Measurements from ENCODE around the gene OSM. TPM values are rescaled to one million over a fixed set of nuclear protein-coding genes. Genes with fewer than 3 reads are reported as not detected.

The OSM gene
- total and polyA plus RNA-seq, 8 donors, result 0.17 to 6.3 (median 0.58) TPM

DNA sequence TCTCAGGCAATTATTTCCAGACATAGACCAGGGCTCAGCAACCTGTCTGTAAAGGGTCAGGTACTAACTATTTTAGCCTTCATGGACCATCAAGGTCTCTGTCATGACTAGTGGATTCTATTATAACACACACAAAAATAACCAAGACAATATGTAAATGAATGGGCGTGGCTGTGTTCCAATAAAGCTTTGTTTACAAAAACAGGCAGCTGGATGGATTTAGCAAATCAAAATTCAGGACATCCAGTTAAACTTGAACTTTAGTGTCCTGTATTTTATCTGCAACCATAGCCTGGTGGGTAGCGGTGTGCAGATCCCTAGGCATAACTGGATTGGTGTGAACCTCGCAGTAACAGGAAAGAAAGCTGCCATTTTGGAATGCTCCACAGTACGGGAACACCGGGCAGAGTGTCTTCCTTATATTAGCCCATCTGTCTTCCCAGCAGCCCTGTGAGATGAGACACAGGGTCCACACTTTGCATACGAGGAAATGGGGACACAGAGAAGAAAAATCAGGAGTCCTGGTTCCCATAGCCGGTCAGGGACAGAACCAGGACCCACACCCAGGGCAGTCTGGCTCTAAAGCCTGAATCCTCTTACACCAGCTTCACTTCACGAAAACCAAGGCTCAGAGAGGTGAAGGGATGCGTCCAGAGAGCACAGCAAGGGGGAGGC lies 35.7 kb downstream of the OSM start:
- no peaks in the 10 kb centered on the region for H3K36me3 ChIP-seq
- H3K4me1 ChIP-seq, result peaks cover 9 to 10% of the 10 kb centered on the region in 2 donors
- intact Hi-C loops (cut with DNase I), result no loop called here
- TF ChIP-seq CTCF (IDR thresholded peaks at IDR 0.05), result no peak
- no peaks in the 10 kb centered on the region for H3K9me3 ChIP-seq
- H3K27me3 ChIP-seq, result peaks cover 0 to 21% of the 10 kb centered on the region in 2 donors
- H3K27ac ChIP-seq, result no peak overlapping the region
- DNase-seq (no peak), ATAC-seq (no peak)
- no peak overlapping the region for H3K4me3 ChIP-seq

DNA sequence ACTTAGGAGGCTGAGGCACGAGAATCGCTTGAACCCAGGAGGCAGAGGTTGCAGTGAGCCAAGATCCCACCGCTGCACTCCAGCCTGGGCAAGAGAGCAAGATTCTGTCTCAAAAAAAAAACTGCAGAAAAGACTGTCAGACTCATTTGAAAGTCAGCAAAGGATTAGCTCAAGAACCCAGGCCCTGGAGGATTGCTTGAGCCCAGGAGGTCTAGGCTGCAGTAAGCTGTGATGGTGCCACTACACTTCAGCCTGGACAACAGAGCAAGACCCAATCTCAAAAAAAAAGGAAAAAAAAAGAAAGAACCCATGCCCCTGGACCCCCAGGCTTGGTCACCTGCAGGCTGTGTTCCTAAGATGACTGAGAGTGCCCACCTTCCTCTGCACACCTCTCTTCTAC lies 36.3 kb downstream of the OSM start:
- Histone ChIP-seq H3K9me3 (no peaks in the 10 kb centered on the region), H3K4me3 (no peak overlapping the region), H3K27me3 (peaks cover 0 to 21% of the 10 kb centered on the region in 2 donors), H3K36me3 (no peaks in the 10 kb centered on the region), H3K27ac (no peak overlapping the region), H3K4me1 (peaks cover 5 to 8% of the 10 kb centered on the region in 2 donors)
- ATAC-seq (no peak), DNase-seq (no peak)
- intact Hi-C loops (cut with DNase I), result no loop called here
- TF ChIP-seq CTCF (IDR thresholded peaks at IDR 0.05), result no peak

DNA sequence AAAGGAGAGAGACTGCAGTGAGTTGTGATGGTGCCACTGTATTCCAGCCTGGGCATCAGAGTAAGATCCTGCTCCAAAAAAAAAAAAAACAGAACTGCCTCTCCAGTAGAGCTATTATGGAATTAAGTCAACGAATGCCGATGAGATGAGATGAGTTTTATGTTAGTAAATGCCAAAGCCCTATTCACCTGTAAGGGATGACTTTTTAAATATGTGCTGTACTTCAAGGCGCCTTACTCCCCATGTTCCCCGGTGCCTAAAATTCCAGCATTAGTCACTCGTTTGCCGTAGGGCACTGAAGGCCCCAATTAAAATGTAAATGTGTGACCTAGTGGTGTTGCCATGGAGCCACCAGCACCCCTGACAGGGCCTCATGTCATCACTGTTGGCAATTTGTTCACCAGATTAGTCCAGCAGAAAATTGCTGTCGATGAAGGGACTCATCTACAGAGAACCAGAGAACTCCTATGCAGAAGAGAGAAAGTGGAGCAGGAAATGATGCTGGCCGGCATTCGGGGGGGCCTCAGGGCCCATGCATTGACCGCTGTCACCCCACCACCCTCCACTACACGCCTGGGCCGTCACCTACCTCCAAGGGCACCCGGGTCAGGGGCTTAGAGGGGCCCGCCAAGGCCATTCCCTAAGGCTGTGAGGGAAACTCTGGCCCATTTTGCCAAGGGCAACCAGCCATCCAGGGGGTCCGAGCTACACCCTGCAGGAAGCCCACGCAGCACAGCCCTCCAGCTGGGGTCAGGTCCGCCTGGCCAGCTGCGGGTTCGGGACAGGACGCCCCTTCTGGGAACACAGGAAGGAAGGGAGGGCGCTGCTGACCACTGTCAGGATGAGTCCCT lies 37.9 kb downstream of the OSM start:
- H3K4me3 ChIP-seq, result no peak overlapping the region
- no peak for DNase-seq
- ATAC-seq, result peak; percentile 35
- intact Hi-C loops (cut with DNase I), result no loop called here
- no peaks in the 10 kb centered on the region for H3K36me3 ChIP-seq
- H3K9me3 ChIP-seq, result no peaks in the 10 kb centered on the region
- H3K27me3 ChIP-seq, result peaks cover 0 to 25% of the 10 kb centered on the region in 2 donors
- H3K4me1 ChIP-seq, result peaks cover 0 to 5% of the 10 kb centered on the region in 2 donors
- no peak for TF ChIP-seq CTCF (IDR thresholded peaks at IDR 0.05)
- no peak overlapping the region for H3K27ac ChIP-seq

GRCh38 chr22:30227438-30228228 lies 39.0 kb downstream of the OSM start:
- TF ChIP-seq CTCF (IDR thresholded peaks at IDR 0.05), result no peak
- intact Hi-C loops (cut with DNase I), result no loop called here

More at GRCh38 chr22:30227438-30228228, 39.0 kb downstream of the OSM start:
- peaks cover 0 to 5% of the 10 kb centered on the region in 2 donors for H3K4me1 ChIP-seq
- no peaks in the 10 kb centered on the region for H3K9me3 ChIP-seq
- H3K36me3 ChIP-seq, result no peaks in the 10 kb centered on the region
- H3K4me3 ChIP-seq, result no peak overlapping the region
- no peak for ATAC-seq
- H3K27ac ChIP-seq, result no peak overlapping the region
- H3K27me3 ChIP-seq, result peaks cover 0 to 28% of the 10 kb centered on the region in 2 donors
- DNase-seq, result no peak

All from left lung (tissue), 10 donors.